CD4-positive, alpha-beta T cell treated with Interleukin-1 beta for 1 hour (primary cell): ENCODE data around the gene FAM107B.

Experiments
- DNase-seq, 2 donors: peaks; one replicate each; pipeline ENCODE4 v3.0.0-alpha.2; 2020 to 2022

FAM107B gene

DNA sequence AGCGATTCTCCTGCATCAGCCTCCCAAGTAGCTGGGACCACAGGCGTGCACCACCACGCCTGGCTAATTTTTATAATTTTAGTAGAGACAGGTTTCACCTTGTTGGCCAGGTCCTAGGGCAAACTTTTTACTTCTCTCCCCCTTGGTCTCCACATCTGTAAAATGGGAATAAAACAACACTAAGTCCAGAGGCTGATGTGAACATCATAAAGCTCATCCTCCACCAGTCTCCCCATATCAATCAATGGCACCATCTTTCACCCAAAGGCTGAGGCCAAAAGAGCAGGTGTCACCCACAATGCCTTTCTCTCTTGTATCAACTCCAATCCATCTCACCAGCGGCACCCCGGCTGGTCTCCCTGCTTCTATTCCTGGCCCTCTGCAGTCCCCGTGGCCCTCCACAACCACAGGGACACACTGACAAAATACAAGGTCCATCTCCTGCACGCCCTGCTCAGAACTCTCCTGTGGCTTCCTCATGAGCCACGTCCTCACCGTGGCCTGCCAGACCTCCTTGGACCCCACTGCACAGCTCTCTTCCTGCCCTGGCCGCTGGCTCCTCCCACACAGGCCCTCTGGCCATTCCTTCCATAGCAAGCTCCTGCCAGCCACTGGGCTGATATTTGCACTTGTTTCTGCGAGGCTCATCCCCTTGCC, 179.0 kb downstream of the FAM107B start:
- peak in 1 of 2 donors; percentile 28 for DNase-seq

DNA sequence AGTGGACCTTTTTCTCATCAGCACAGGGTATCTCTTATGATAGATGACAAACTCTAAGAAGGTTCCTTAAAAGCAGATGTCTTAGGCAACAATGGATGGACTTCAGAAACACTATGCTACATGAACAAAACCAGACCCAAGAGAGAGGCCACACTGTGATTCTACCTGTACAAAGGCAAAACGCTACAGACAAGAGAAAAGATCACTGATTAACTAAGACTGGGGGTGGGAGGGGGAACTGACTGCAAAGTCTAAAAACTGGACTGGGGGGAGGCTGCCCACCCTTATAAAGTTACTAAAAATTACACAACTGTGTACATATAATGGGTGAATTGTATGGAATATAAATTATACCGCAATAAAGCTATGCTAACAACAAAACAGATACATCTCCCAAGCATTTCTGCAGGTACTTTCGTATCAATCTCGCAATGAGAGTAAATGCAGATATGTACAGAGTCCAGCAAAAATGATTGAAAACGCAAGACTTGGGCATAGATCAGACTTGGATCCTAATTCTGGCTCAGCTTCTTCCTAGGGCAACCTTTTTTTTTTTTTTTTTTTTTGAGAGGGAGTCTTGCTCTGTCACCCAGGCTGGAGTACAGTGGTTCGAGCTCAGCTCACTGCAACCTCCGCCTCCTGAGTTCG, 179.7 kb downstream of the FAM107B start:
- peak in 1 of 2 donors; percentile 19 for DNase-seq

DNA sequence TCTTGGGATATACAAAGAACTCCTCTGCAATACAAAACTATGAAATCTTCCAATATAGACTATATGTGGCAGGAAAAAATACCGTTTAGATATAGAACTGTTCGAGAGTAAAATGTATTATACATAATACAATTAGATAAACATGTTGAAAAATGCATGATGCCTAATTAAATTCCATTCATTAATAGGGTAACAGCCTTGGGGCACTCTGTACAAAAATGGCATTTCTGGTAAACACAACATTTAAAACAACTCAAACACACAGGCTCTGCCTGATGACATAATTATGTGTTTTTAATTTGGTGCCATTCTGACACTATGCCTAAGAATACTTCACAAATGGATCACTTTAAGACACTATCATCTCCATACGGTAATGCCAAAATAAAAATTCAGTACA, 180.9 kb downstream of the FAM107B start:
- peak in 1 of 2 donors; percentile 1 for DNase-seq

DNA sequence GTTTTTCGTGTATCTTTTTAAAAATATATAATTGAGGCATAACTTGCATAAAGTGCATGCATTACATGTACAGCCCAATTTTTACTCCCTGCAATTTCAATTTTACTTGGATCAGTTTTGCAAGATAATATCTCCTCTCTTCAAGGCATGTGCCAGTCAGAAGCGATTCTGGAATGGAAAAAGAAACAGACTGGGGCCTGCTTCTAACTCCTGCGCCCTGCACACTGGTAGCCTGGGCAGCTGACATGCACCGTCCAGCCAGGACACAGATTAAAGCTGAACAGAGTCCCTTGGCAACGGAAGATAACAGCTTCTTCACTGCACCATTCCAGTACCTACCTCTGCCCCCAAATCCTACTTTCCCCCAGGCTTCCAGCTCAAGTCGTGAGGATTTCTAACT, 182.1 kb downstream of the FAM107B start:
- DNase-seq, result peak in 1 of 2 donors; percentile 4

DNA sequence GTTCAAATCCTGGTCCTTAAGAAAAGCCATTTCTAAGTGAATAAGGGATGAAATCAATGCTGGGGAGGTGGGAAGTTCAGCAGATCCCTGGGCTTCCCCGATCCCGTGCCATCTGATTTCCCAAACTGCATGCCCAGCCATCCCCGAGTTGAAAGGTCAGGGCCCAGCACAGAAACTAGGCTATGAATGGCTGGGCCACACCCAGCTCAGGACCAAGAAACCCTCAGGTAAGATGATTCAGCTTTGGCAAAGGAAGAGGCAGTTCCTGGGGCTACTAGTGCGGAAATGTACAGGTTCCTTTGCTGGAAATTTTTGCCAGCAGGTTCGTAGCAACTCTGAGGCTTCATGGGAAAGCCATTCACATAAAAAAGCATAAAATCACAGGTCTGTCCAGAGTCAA, 182.7 kb downstream of the FAM107B start:
- DNase-seq, result peak in 1 of 2 donors; percentile 10

DNA sequence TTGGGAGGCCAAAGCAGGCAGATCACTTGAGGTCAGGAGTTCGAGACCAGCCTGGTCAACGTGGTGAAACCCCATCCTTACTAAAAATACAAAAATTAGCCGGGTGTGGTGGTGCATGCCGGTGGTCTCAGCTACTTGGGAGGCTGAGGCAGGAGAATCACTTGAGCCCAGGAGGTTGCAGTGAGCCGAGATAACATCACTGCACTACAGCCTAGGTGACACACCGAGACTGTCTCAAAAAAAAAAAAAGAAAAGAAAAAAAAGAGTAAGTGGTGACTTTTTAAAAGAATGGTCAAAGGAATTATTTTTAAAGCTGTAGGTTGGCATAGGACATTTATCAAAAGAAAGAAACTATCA, 185.8 kb downstream of the FAM107B start:
- peak in 1 of 2 donors; percentile 24 for DNase-seq

DNA sequence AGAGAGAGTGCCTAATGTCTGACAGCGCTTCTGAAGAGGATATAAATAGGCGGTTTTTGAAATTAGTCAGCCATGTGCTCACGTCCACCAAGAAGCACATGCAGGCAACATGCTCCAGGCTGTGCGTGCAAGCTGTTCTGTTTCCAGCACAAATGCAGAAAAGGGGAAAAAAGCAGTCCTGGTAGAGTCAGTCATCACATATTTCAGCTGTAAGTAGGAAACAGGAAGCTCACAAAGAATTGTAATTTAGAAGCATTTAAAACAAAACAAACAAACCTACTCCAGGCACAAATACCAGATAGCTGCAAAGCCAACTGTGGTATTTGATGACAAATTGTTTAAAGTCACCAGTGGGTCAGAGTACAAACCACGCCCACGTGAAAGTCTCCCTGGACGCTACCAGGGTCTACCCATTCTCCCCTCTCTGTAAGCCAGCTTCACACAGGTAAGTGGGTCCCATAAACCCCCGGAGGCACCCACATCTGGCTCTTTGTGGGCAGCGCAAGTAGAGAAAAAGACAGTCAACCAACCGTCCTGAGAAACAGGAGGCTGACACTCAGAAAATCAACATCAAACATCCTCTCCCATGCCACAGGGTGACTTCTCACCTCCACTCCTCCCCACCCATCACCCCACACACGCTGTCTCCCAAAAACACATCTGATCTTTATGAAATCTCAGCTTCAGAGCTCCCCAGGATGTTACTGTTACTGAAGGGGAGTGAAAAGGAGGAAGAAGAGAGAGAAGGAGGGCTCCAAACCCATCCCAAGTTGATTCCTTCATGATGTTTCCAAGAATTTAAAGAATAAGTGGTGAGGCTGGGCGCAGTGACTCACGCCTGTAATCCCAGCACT, 186.4 kb downstream of the FAM107B start:
- DNase-seq, result peak; percentile 46 to 56

DNA sequence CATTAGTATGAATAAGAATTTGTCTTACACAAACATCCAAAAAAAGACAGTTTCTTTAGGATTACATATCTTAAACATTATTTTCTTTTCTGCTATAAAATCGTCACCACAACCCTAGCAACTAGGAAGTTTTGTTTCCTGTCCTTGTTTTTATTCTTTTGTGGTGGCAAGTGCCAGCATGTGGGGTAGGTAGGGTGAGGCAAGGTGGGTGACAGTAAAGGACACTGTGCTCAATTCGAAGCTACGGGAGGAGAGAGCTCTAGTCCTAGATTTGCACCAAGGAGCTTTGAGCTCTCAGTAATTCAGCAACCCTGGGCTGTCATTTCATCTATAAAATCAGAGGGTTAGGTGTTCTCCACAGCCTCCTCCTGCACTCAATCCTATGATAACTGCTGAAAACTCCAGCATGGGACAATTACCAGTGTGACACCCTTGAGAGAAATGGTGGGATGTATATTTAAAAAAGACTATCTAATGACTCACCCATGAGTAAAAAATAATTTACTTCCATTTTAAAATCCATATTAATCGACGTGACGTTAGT, 187.1 kb downstream of the FAM107B start:
- DNase-seq, result peak; percentile 61 to 76

DNA sequence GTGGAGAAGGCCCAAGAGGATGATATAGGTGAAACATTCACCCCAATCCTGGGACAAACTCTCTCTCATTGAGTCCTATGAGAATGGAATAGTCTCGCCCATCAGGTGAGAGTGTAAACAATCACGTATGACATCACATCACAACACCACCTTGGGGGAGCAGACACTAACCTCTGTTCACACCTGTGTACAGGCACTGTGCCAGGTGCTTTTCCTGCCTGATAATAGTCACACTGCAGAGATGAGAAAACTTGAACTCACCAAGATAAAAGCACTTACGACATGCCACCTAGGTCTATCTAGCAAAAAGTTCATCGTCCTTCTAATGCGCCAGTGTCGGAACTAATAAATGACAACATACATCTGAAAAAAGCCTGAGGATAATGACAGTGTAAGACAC, 187.8 kb downstream of the FAM107B start:
- DNase-seq, result peak; percentile 88 to 90

DNA sequence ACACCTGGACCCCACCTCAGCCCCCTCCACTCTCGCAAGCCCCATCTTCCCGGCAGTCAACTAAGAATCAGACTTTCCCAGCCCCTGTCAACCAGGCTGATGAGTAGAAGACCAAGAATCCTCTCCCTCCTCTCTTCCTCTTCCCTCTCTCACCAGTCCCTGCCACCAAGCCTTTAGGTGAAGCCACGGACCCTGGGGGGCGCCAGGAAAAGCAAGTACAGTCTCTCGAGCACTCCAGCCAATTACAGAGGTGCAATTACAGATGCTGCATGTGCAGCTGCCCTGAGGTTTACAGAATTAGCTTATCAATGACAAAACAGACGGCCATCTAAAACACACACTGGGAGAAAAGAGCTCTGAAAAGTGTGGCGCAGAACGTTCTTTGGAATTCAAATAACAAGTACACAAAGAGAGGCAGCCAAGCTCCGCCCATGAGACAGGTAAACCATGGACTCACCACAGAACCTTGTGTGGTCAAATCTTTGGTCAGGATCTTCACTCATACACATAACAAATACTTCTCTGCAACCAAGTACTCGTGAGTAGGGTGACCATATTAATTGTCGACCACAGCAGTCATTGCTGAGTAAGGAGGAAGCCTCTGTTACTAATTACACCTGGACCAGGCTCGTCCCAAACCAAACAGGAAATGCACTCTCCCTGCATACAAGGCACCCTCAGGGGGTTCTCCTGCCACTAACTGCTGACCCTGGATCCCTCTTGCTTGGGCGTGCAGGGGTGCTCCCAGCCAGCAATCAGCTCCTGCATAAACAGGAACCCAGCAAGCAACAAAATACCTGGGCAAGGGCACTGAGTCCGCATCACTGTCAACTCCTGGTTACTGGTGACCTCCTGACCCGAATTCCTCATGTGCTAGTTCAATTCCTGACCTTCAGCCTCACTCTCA, 189.2 kb downstream of the FAM107B start:
- DNase-seq, result no peak

DNA sequence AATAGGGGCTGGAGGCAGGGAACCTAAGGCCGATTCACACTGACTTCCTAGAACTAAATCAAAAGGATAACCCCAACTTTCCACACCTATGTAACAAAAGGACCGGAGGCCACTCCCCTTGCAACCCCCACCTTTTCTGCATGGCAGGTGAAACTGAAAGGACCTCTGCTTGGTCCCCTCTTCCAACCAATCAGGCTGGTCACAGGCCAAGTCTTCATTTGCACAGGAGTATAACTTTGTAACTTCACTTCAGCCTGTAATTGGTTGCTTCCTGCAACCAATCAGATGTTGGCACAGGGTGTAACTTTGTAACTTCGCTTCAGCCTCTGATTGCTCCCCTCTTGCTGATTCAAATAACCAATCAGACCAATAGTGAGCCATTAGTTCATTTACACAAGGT, 190.0 kb downstream of the FAM107B start:
- peak; percentile 58 to 77 for DNase-seq

DNA sequence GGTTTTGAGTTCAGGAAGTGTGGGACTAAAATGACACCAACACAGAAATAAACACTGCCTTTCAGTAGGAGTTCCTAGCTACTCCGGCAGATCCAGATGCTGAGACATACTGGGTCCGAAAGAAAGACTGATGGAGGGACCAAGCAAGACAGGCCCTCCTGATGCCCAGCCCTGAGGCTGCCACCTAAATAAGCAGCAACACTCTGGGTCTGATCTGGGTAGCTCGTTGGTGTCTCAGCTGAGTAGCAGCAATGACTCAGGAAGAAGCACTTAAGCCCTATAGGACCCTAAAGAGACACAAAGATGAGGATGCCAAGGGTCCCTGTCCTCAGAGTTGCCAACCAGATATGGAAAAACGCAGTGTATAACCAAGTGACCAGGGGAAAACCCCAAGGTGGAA, 190.7 kb downstream of the FAM107B start:
- no peak for DNase-seq

DNA sequence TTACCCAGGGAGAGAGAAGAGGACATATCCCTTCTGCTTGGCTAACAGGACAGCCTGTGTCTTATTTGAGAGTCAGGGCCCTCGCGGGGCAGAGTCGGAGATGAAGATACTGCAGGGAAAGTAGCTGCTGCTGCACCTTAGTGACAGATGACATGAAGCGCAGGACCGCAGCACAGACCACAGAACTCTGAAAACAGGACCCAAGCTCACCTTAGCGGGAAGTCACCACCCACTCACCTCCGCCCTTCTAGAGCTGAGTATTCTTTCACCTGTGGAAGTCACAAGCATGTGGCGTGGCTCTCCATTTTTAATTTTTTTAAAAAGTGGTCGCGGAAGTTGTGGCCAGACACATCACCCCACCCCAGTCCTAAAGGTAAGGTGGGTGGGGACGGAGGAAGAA, 191.4 kb downstream of the FAM107B start:
- peak; percentile 89 to 90 for DNase-seq

DNA sequence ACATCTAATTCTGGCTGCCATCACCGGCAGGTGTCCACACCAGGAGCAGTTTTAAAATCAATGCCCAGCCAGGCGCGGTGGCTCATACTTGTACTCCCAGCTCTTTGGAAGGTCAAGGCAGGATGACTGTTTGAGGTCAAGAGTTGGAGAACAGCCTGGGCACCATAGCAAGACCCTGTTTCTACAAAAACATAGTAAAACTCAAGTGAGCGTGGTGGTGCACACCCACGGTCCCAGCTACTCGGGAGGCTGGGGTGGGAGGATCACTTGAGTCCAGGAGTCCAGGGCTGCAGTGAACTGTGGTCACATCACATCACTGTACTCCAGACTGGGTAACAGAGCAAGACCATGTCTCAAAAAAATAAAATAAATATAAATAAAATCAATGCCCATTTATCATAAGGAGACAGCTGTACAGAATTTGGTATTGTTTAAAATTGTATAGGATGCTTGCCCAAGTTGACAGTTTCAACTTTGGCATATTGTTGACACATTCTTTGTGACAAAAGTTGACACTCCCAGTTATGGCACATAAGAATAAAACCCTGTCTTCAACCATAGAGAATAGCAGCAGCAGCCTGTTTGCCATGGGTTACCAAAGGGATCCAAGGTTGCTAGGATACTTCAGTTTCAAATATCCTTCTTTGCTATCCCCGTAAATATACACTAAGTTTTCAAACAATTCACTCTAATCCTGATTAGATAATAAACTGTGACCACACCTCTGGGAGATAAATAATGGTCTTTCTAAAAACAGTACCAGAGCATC, 193.0 kb downstream of the FAM107B start:
- no peak for DNase-seq

DNA sequence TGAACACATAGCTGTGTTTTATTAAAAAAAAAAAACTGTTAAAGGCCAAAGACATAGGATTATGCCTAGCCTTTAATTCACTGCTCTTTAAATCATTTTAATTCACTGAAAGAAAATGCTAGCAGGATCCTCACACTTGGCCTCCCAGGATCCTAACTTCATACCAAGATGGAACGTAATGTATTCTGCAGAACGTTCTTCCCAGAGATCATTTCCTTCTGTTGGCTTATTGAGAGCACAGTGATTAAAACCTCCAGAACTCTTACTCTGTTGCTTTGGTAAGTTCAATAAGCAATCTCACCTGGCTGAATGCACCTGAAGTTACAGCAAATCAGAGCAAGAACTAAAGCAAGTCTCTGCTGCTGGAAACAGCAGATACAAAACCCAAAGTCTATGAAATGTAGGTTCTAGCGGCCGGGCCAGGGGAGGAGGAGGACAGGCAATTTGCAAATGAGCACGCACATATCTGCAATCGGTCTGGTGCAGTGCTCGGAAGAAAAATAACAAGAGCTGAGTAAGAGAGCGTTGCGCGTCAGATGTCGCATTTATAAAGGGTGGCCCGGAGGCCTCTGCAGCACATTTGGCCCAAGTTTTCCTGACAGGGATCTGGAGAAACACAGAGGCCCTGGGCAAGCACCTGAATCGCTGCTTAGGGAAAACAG, 193.9 kb downstream of the FAM107B start:
- no peak for DNase-seq

DNA sequence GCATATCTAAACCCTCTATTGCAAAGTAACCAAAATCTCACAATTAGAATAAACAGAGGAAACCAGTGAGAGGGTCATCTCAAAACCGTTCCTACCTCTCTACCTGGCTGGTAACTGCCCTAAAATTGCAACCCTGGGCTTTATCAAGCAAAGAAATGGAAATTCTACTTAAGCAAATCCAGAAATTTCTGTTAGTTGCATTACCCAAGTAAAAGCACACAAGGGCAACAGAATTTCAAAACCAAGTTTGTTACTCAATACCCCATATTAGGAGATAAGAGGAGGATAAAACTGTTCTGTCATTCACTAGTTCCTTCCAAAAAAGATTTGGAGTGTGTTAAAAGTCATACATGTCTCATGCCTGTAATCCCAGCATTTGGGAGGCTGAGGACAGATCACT, 195.3 kb downstream of the FAM107B start:
- no peak for DNase-seq

DNA sequence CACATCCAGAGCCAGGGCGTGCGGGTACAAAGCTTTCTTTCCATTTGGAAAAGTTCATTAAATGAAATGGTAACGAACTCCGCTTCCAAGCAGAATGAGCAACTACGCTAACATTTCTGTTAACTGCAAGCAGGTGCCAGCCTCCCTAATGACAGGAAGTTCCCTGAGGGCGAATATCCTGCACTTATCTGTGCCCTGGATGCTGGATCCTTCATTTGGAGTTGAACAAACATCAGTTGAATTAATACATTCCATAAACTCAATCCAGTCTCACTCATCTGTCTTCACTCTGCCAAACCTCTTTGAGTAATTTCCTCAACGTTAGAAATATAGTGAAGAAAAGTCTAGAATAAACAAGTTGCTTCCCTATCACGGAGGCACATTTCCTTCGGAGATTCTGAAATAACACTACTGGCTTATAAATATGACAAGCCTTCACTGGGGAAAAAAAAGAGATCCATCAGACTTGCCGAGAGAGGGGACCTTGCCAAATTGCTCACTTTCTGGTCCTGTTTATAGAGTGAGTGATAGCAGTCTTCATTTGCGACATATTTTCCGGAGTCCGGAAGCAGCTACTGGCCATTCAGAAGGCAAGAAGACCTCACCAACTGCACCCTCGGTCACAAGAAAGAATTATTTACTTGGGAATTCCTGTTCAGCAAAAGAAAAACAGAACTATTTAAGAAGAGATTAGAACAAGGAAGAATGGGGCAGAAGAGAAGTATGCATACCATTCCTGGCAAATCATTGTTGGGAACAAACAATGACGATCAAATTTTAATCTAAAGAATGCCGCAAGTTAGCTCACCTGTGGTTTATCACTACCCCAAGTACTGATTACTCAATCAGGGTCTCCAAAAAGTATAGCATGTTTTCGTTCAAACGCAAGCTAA, 196.4 kb downstream of the FAM107B start:
- no peak for DNase-seq

DNA sequence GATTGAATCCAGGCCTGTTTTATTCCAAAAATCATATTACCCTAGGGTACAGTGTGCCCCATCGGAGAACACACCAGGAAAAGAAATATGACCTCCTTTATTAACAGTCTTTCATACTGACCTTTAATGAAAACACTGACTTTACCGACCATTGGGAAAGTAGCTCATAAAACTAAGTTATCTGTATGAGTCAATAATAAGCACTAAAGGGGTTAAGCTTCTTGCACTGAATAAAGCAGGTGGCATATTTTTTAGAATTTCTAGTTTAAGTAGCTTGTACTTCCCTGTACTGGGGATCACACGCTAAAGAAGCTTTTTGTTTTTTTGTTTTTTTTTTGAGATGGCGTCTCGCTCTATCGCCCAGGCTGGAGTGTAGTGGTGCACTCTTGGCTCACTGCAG, 199.8 kb downstream of the FAM107B start:
- DNase-seq, result no peak

DNA sequence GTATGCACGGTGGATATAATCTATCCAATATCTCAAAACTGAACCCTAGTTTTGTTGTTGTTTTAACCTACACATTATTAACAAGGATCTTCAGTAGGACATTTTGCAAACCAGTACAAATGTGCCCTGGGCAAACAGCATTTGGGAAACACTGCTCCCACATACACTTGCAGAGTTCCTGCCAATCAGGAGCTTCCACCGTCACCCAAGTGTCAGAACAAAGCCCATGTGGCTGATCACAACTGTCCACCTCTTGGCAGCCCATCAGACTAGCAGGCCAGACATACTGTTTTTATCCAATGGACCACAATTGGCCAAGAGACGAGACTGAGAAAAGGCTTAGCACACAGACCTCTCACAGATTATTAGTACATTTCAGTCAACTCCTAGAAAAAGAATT, 200.4 kb downstream of the FAM107B start:
- DNase-seq, result no peak

DNA sequence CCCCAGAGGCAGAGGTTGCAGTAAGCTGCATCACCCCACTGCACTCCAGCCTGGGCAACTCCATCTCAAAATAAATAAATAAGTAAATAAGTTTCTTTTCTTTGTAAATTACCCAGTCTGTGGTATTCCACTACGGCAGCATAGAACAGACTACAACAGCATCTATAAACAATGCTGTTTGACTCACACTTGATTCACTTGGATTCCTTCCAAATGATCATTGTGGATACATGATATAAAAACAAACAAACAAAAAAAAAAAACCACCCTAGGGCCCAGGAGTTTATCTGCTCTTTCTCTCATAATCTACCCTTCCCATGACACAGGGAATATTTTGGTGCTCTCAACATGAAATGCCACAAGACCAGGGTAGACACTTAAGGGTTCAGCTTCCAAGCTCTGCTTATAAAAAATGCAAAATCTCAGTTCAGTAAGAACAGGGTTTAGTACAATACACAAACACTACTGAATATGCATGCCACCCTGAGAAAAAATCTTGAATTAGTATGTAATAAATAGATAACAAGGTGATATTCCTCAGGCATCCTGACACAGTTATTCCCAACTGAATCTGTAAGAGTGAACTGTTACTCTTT, 200.9 kb downstream of the FAM107B start:
- DNase-seq, result no peak
